K562 (cell line): ENCODE measurements around the gene UBE2V1.

ENCODE experiments used
- EP300 ChIP-seq: IDR thresholded peaks from 2 replicates; pipeline ENCODE4 v1.6.1; 2012; ENCODE audit warnings: low read length, improper control_type of control experiment
- GABPB1 ChIP-seq: sonication (generic); formaldehyde crosslinking; IDR thresholded peaks from 2 replicates; pipeline ENCODE4 v1.8.0; 2022; ENCODE audit warnings: mild to moderate bottlenecking, missing genetic modification reagents
- GMEB1 ChIP-seq: fragments of 250-450 bp; sonication (Bioruptor Pico); IDR thresholded peaks from 2 replicates; pipeline ENCODE4 v1.4.0; 2020; ENCODE audit warnings: mild to moderate bottlenecking
- POLR2A ChIP-seq: fragments of 450-650 bp; conservative IDR thresholded peaks from 2 replicates; pipeline ENCODE4 v1.6.1; 2016
- POLR2AphosphoS5 ChIP-seq: IDR thresholded peaks from 2 replicates; pipeline ENCODE4 v1.6.1; 2011; ENCODE audit warnings: mild to moderate bottlenecking, low read depth, low read length, moderate library complexity; ENCODE audit not compliant: control insufficient read depth, insufficient read depth
- ZNF407 ChIP-seq: fragments of 450-650 bp; IDR thresholded peaks from 2 replicates; pipeline ENCODE4 v1.6.1; 2016; ENCODE audit warnings: low read depth

- TF ChIP-seq POLR2A, result no peak
- no peak for TF ChIP-seq GMEB1 (CRISPR knock-in tag)
- no peak for TF ChIP-seq GABPB1 (CRISPR knock-in tag)
- TF ChIP-seq EP300, result no peak
- no peak for TF ChIP-seq ZNF407
- no peak for TF ChIP-seq POLR2AphosphoS5
These were observed 19.7 kb downstream of the UBE2V1 start for GRCh38 chr20:50093240-50093639.
